Neuronal stem cell (in vitro differentiated cells): ENCODE results near the gene ENOX1.

Experiments
- DNase-seq: peaks from one replicate; pipeline ENCODE4 v3.0.0-alpha.2; 2013; ENCODE audit warnings: low spot score
- H2AFZ ChIP-seq: one replicate; pipeline ENCODE4 v1.6.1; 2013; ENCODE audit warnings: mild to moderate bottlenecking, low read length, inconsistent platforms
- H2AK5ac ChIP-seq: 2 replicates; pipeline ENCODE4 v1.6.1; 2013; ENCODE audit warnings: low read depth, mild to moderate bottlenecking, inconsistent platforms, low read length, moderate library complexity, mixed read lengths
- H2BK120ac ChIP-seq: 2 replicates; pipeline ENCODE4 v1.6.1; 2013; ENCODE audit warnings: low read depth, mild to moderate bottlenecking, inconsistent platforms, low read length, moderate library complexity, mixed read lengths
- H2BK12ac ChIP-seq: one replicate; pipeline ENCODE4 v1.6.1; 2013; ENCODE audit warnings: low read length, inconsistent platforms
- H2BK15ac ChIP-seq: 2 replicates; pipeline ENCODE4 v1.6.1; 2013; ENCODE audit warnings: mild to moderate bottlenecking, low read length, inconsistent platforms, mixed read lengths
- H2BK5ac ChIP-seq: one replicate; pipeline ENCODE4 v1.6.1; 2013; ENCODE audit warnings: inconsistent platforms, mild to moderate bottlenecking, low read length, moderate library complexity
- H3K14ac ChIP-seq: one replicate; pipeline ENCODE4 v1.6.1; 2013; ENCODE audit warnings: low read length, inconsistent platforms
- H3K18ac ChIP-seq: 2 replicates; pipeline ENCODE4 v1.6.1; 2013; ENCODE audit warnings: low read length, inconsistent platforms
- H3K23ac ChIP-seq: 2 replicates; pipeline ENCODE4 v1.6.1; 2013; ENCODE audit warnings: low read depth, mild to moderate bottlenecking, mixed read lengths, low read length, inconsistent platforms; ENCODE audit not compliant: poor library complexity
- H3K27ac ChIP-seq: replicated peaks from 3 replicates; pipeline ENCODE4 v1.5.1; 2013; ENCODE audit warnings: low read length, inconsistent platforms
- H3K27me3 ChIP-seq, 3 experiments: 2 replicates each; pipeline ENCODE4 v1.6.1; 2013; ENCODE audit warnings: low read length in 3 of 3, mild to moderate bottlenecking in 2 of 3, inconsistent platforms in 1 of 3, low read depth in 1 of 3, mixed read lengths in 1 of 3, moderate library complexity in 1 of 3; ENCODE audit not compliant: control insufficient read depth in 3 of 3, insufficient read depth in 3 of 3
- H3K36me3 ChIP-seq, 2 donors: replicated peaks in 1 of 2; 2 replicates each; pipeline ENCODE4 v1.6.1; 2013; ENCODE audit warnings: low read length in 2 of 2; ENCODE audit not compliant: control insufficient read depth in 2 of 2, insufficient read depth in 2 of 2
- H3K4ac ChIP-seq: 2 replicates; pipeline ENCODE4 v1.6.1; 2013; ENCODE audit warnings: inconsistent platforms, mild to moderate bottlenecking, low read length, moderate library complexity
- H3K4me1 ChIP-seq, 2 donors: 1 replicate in 1 of 2; 2 replicates in 1 of 2; pipeline ENCODE4 v1.6.1; 2013; ENCODE audit warnings: low read length in 2 of 2, low read depth in 1 of 2; ENCODE audit not compliant: control insufficient read depth in 2 of 2, insufficient read depth in 1 of 2
- H3K4me2 ChIP-seq: one replicate; pipeline ENCODE4 v1.6.1; 2013; ENCODE audit warnings: mild to moderate bottlenecking, low read length, inconsistent platforms; ENCODE audit not compliant: insufficient read depth, poor library complexity, severe bottlenecking
- H3K4me3 ChIP-seq, 2 donors: 2 replicates each; pipeline ENCODE4 v1.5.1; 2013; ENCODE audit warnings: low read length in 2 of 2, mild to moderate bottlenecking in 2 of 2, inconsistent platforms in 1 of 2, moderate library complexity in 1 of 2
- H3K79me1 ChIP-seq: one replicate; pipeline ENCODE4 v1.6.1; 2013; ENCODE audit warnings: low read depth, mild to moderate bottlenecking, inconsistent platforms, low read length, moderate library complexity
- H3K9ac ChIP-seq: one replicate; pipeline ENCODE4 v1.6.1; 2013; ENCODE audit warnings: mild to moderate bottlenecking, low read depth, low read length, inconsistent platforms; ENCODE audit not compliant: poor library complexity
- H3K9me3 ChIP-seq, 2 donors: replicated peaks in 1 of 2; 2 replicates each; pipeline versions ENCODE3 to v1.6.1; 2013; ENCODE audit warnings: low read length in 2 of 2, mild to moderate bottlenecking in 2 of 2, inconsistent platforms in 1 of 2, low read depth in 1 of 2, mixed read lengths in 1 of 2, moderate library complexity in 1 of 2; ENCODE audit not compliant: control insufficient read depth in 2 of 2, insufficient read depth in 1 of 2
- H4K8ac ChIP-seq: one replicate; pipeline ENCODE4 v1.6.1; 2013; ENCODE audit warnings: low read depth, mild to moderate bottlenecking, inconsistent platforms, low read length, moderate library complexity
- H4K91ac ChIP-seq: one replicate; pipeline ENCODE4 v1.6.1; 2013; ENCODE audit warnings: low read length, low read depth, mild to moderate bottlenecking, inconsistent platforms; ENCODE audit not compliant: poor library complexity
- WGBS, 2 donors: extraction: QIAGEN DNeasy Blood & Tissue Kit; methylation state at CpG; one replicate each; pipeline ENCODE4 v1.1.7; 2013; ENCODE audit warnings: missing lambda C conversion rate in 2 of 2, mixed read lengths in 1 of 2; ENCODE audit not compliant: insufficient read length in 2 of 2, insufficient replicate concordance in 1 of 2; ENCODE audit errors: extremely low coverage in 2 of 2; 5-methylcytosine and 5-hydroxymethylcytosine counted together

The ENOX1 gene

DNA sequence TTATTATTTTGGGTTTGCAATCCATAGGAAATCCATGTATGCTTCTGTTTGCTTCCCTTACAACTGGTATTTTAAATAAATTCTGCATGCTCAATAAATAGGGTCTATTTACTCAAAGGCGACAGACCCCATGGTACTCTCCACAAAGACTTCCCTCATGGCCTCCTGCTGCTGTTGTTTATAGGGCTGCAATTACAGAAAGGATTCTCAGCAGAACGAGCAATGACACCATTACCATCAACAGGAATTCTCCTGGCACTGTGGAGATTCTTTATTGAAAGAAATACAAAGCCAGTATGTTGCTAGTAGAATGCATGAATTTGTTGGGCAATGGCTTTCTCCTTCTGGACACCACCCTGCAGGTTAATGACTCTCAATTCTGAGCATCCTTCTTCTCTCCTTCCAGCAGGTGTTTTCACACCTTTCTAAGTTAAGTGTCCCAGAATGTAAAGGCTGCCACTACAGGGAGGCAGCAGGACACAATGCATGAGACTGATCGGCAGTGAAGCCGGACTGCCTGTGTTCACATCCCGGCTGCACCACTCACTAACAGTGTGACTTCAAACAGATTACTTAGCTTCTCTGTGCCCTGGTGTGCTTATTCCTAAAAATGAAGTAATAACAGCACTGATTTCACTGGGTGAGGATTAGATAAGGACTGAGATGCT, 403.1 kb downstream of the ENOX1 start:
- Histone ChIP-seq H3K36me3 (no peaks in the 10 kb centered on the region), H2BK5ac (no peak overlapping the region), H3K4me1 (peaks cover 2 to 4% of the 10 kb centered on the region in 2 donors), H3K27ac (no peak overlapping the region), H3K14ac (no peak overlapping the region), H3K9me3 (no peaks in the 10 kb centered on the region), H3K27me3 (no peaks in the 10 kb centered on the region), H3K4ac (no peak overlapping the region), H3K9ac (no peak overlapping the region), H4K91ac (no peak overlapping the region), H2BK15ac (no peak overlapping the region), H3K4me2 (no peak overlapping the region), H4K8ac (no peak overlapping the region), H2AFZ (no peak overlapping the region), H2BK120ac (no peak overlapping the region), H2BK12ac (no peak overlapping the region), H3K4me3 (no peak overlapping the region), H2AK5ac (no peak overlapping the region), H3K18ac (no peak overlapping the region), H3K79me1 (no peaks in the 10 kb centered on the region), H3K23ac (no peak overlapping the region)
- WGBS, 2 donors, result no CpG with 5 or more reads among the region's 5 CpGs
- DNase-seq, result no peak

DNA sequence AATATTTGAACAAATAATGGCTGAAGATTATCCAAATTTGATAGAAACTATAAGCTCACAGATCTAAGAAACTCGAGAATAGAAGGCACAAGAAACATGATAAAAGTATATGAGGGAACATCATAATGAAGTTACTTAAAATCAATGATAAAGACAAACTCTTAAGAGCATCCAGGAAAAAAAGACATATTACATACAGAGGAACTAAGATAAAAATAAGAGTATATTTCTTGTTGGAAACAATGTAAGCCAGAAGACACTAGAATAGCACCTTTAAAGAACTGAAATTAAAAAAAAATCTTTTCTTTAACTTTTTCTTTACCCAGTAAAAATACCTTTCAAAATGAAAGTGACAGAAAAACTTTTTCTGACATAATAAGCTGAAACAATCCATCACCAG, 407.0 kb downstream of the ENOX1 start:
- no peak overlapping the region for H4K91ac ChIP-seq

DNA sequence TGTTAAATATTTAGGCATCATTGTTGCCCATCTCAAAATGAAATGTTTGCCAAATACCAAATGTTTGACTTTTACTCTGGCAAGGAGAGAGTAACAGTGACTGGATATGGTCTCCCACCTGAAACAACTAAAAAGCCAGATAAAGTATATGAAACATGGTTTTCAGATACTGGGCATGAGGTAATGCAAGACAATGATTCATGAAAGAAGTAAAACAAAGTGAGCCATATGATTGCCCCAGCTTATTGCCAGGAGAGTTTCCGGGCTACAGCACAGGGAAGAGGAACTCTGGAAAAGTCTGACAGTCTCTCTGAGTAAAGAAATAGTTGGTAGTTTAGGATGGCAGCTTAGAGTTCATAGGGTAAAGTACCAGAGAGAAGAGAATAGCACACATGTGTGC, 408.8 kb downstream of the ENOX1 start:
- Histone ChIP-seq H2BK15ac (no peak overlapping the region), H3K4me2 (no peak overlapping the region)

More for the DNA sequence above, 407.0 kb downstream of the ENOX1 start:
- WGBS, 2 donors, result no CpG with 5 or more reads among the region's 1 CpG
- H3K9ac ChIP-seq, result no peak overlapping the region
- H3K23ac ChIP-seq, result no peak overlapping the region
- no peak overlapping the region for H3K14ac ChIP-seq
- H2BK12ac ChIP-seq, result no peak overlapping the region
- H3K18ac ChIP-seq, result no peak overlapping the region
- H3K36me3 ChIP-seq, result no peaks in the 10 kb centered on the region
- no peaks in the 10 kb centered on the region for H3K79me1 ChIP-seq
- H3K27ac ChIP-seq, result no peak overlapping the region
- H2AFZ ChIP-seq, result no peak overlapping the region
- H3K4me1 ChIP-seq, result peaks cover 2 to 4% of the 10 kb centered on the region in 2 donors
- H2BK120ac ChIP-seq, result no peak overlapping the region
- H4K8ac ChIP-seq, result no peak overlapping the region
- H3K27me3 ChIP-seq, result no peaks in the 10 kb centered on the region
- DNase-seq, result no peak
- no peak overlapping the region for H3K4me2 ChIP-seq
- H3K9me3 ChIP-seq, result no peaks in the 10 kb centered on the region
- H2BK5ac ChIP-seq, result no peak overlapping the region
- no peak overlapping the region for H3K4me3 ChIP-seq
- H2AK5ac ChIP-seq, result no peak overlapping the region
- H3K4ac ChIP-seq, result no peak overlapping the region
- H2BK15ac ChIP-seq, result no peak overlapping the region

DNA sequence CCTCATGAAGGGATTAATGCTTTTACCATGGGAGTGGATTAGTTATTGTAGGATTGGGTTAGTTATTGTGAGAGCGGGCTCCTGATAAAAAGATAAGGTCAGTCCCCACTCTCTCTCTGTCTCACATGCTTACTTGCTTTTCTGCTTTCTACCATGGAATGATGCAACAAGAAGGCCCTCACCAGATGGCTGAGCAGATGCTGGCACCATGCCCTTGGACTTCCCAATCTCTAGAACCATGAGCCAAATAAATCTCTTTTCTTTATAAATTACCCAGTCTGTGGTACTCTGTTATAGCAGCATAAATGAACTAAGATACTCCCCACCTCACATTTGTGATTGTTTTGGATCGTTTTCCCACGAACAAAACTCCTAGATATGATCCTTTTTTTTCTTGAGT, 409.6 kb downstream of the ENOX1 start:
- Histone ChIP-seq H3K27me3 (no peaks in the 10 kb centered on the region), H3K9me3 (no peaks in the 10 kb centered on the region), H2AFZ (no peak overlapping the region), H2AK5ac (no peak overlapping the region), H2BK15ac (no peak overlapping the region), H2BK5ac (no peak overlapping the region), H3K36me3 (no peaks in the 10 kb centered on the region), H3K9ac (no peak overlapping the region), H3K4me1 (no peaks in the 10 kb centered on the region), H2BK12ac (no peak overlapping the region), H3K4ac (no peak overlapping the region), H3K18ac (no peak overlapping the region), H3K79me1 (no peaks in the 10 kb centered on the region), H3K4me2 (no peak overlapping the region), H3K4me3 (no peak overlapping the region), H4K91ac (no peak overlapping the region), H2BK120ac (no peak overlapping the region), H4K8ac (no peak overlapping the region), H3K27ac (no peak overlapping the region), H3K23ac (no peak overlapping the region), H3K14ac (no peak overlapping the region)
- no peak for DNase-seq
- WGBS, 2 donors, result no CpG with 5 or more reads among the region's 3 CpGs

More for the DNA sequence above, 408.8 kb downstream of the ENOX1 start:
- Histone ChIP-seq H2AK5ac (no peak overlapping the region), H3K79me1 (no peaks in the 10 kb centered on the region), H3K27ac (no peak overlapping the region), H3K27me3 (no peaks in the 10 kb centered on the region), H3K4ac (no peak overlapping the region), H3K36me3 (no peaks in the 10 kb centered on the region), H3K9me3 (no peaks in the 10 kb centered on the region), H4K8ac (no peak overlapping the region), H3K14ac (no peak overlapping the region), H4K91ac (no peak overlapping the region), H3K9ac (no peak overlapping the region), H2BK5ac (no peak overlapping the region), H2BK12ac (no peak overlapping the region), H2BK120ac (no peak overlapping the region), H3K4me1 (no peaks in the 10 kb centered on the region), H3K4me3 (no peak overlapping the region), H2AFZ (no peak overlapping the region), H3K23ac (no peak overlapping the region), H3K18ac (no peak overlapping the region)
- WGBS, 2 donors, result no CpG with 5 or more reads among the region's 1 CpG
- DNase-seq, result no peak
